Hepatocyte (in vitro differentiated cells): Measurements from ENCODE around the gene POC1B. TPM values are rescaled to one million over a fixed set of nuclear protein-coding genes. Genes with fewer than 3 reads are reported as not detected.

Source experiments
- DNase-seq: peaks from one replicate; pipeline ENCODE4 v3.0.0-alpha.2; 2016; ENCODE audit warnings: low spot score
- H2AFZ ChIP-seq: fragments of 200-600 bp; sonication (generic); 2 replicates; pipeline ENCODE4 v1.6.0; 2016; ENCODE audit warnings: antibody characterized with exemption, mild to moderate bottlenecking
- H3K27ac ChIP-seq: fragments of 200-600 bp; sonication (generic); 2 replicates; pipeline ENCODE4 v1.5.1; 2016; ENCODE audit warnings: mild to moderate bottlenecking
- H3K27me3 ChIP-seq: fragments of 200-600 bp; sonication (generic); 2 replicates; pipeline ENCODE4 v1.6.1; 2016
- H3K36me3 ChIP-seq: fragments of 200-600 bp; sonication (generic); replicated peaks from 2 replicates; pipeline ENCODE4 v1.5.1; 2016; ENCODE audit warnings: low read depth; ENCODE audit not compliant: insufficient read depth
- H3K4me1 ChIP-seq: fragments of 200-600 bp; sonication (generic); 2 replicates; pipeline ENCODE4 v1.5.1; 2016; ENCODE audit warnings: mild to moderate bottlenecking, moderate library complexity; ENCODE audit not compliant: insufficient read depth
- H3K4me2 ChIP-seq: fragments of 200-600 bp; sonication (generic); 2 replicates; pipeline ENCODE4 v1.6.0; 2016
- H3K4me3 ChIP-seq: fragments of 200-600 bp; sonication (generic); 2 replicates; pipeline ENCODE4 v1.5.1; 2016; ENCODE audit warnings: mild to moderate bottlenecking
- H3K79me2 ChIP-seq: fragments of 200-600 bp; sonication (generic); 2 replicates; pipeline ENCODE4 v1.6.0; 2017; ENCODE audit warnings: mild to moderate bottlenecking
- H3K9me2 ChIP-seq: fragments of 200-600 bp; sonication (generic); replicated peaks from 2 replicates; pipeline ENCODE4 v1.6.0; 2017; ENCODE audit warnings: mild to moderate bottlenecking; ENCODE audit not compliant: insufficient read depth
- H3K9me3 ChIP-seq: fragments of 200-600 bp; sonication (generic); 2 replicates; pipeline ENCODE4 v1.5.1; 2016; ENCODE audit warnings: low read depth, mild to moderate bottlenecking
- H4K20me1 ChIP-seq: fragments of 200-600 bp; sonication (generic); 2 replicates; pipeline ENCODE4 v1.6.0; 2016; ENCODE audit warnings: mild to moderate bottlenecking; ENCODE audit not compliant: insufficient read depth, poor library complexity, severe bottlenecking
- EZH2 ChIP-seq: fragments of 200-600 bp; sonication (generic); IDR thresholded peaks from 2 replicates; pipeline ENCODE4 v1.6.1; 2016; ENCODE audit warnings: antibody characterized with exemption, mild to moderate bottlenecking, borderline replicate concordance
- EZH2phosphoT487 ChIP-seq: fragments of 200-600 bp; sonication (generic); IDR thresholded peaks from one replicate; pipeline ENCODE4 v1.6.1; 2018; ENCODE audit warnings: antibody characterized with exemption, mild to moderate bottlenecking, low read depth, moderate library complexity; ENCODE audit not compliant: unreplicated experiment, severe bottlenecking
- WGBS: methylation state at CpG from one replicate; pipeline ENCODE4 v1.1.6; 2016; ENCODE audit warnings: low lambda C conversion rate; ENCODE audit errors: missing lambda C conversion rate; 5-methylcytosine and 5-hydroxymethylcytosine counted together
- polyA plus RNA-seq: library from polyadenylated mRNA; unstranded; fragments of >200 nt; fragmentation: Nextera tagmentation; extraction: Ambion mirVana; gene quantifications from 2 replicates; pipeline ENCODE4 v1.2.1, GENCODE V29; 2016
- total RNA-seq: library from RNA; depleted of rRNA; stranded (reverse); fragments of >200 nt; gene quantifications from 2 replicates; pipeline ENCODE4 v1.2.3, GENCODE V29; 2014
- TF ChIP-seq, protein P1 (sequence below): fragments of 200-600 bp; sonication (generic); IDR thresholded peaks from 2 replicates; pipeline ENCODE4 v1.5.1; 2016; ENCODE audit warnings: antibody characterized with exemption, mild to moderate bottlenecking; ENCODE audit not compliant: poor library complexity

The POC1B gene
- total and polyA plus RNA-seq, 2 experiments from 2014 or later: 11.6 to 18.9 TPM

DNA sequence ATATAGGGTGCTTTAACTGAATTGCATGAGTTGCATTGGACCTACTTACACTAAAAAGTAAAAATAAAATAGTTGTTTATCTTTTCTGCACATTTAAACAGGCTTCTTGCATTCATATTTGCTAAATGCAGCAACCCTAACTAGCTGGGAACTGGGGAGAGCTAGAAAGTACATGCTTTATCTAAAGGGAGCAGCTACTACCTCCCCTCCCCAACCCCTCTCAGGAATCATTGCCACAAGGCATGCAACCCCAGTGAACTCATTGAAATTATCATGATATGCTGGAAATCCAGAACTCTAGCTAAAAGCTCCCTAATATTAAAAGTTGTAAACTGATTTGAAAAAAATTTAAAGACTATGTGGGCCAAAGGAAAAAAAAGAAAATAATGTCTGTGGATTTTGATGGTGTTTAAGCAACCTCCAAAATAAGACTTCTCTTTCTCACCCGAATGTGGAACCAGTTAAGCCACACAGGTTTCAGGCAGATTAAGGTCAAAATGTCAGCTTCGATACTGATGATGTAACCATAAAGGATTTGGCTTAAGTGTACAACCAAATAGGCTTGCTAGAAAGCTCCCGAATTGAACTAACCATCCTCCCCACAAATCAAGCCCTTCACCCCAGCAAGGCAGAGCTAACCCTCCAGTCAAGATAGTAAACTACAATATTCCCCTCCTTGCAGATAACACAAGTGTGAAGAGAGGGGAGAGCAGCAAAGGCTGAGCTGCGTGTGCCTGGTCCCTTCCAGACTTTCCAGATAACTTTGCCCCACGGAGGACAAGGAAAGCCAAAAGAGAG lies 13.8 kb upstream of the POC1B start:
- Histone ChIP-seq H3K9me3 (no peaks in the 10 kb centered on the region), H3K27ac (no peak overlapping the region), H3K9me2 (no peaks in the 10 kb centered on the region), H2AFZ (no peak overlapping the region), H3K36me3 (no peaks in the 10 kb centered on the region), H3K79me2 (no peaks in the 10 kb centered on the region), H3K27me3 (no peaks in the 10 kb centered on the region), H3K4me3 (no peak overlapping the region), H3K4me1 (peaks cover 6% of the 10 kb centered on the region), H3K4me2 (no peak overlapping the region), H4K20me1 (no peaks in the 10 kb centered on the region)
- no peak for TF ChIP-seq EZH2phosphoT487
- TF ChIP-seq, protein P1, sequence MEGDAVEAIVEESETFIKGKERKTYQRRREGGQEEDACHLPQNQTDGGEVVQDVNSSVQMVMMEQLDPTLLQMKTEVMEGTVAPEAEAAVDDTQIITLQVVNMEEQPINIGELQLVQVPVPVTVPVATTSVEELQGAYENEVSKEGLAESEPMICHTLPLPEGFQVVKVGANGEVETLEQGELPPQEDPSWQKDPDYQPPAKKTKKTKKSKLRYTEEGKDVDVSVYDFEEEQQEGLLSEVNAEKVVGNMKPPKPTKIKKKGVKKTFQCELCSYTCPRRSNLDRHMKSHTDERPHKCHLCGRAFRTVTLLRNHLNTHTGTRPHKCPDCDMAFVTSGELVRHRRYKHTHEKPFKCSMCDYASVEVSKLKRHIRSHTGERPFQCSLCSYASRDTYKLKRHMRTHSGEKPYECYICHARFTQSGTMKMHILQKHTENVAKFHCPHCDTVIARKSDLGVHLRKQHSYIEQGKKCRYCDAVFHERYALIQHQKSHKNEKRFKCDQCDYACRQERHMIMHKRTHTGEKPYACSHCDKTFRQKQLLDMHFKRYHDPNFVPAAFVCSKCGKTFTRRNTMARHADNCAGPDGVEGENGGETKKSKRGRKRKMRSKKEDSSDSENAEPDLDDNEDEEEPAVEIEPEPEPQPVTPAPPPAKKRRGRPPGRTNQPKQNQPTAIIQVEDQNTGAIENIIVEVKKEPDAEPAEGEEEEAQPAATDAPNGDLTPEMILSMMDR: no peak
- TF ChIP-seq EZH2: no peak
- WGBS: 45% methylated on average over 5 of the region's 5 CpGs
- no peak for DNase-seq

DNA sequence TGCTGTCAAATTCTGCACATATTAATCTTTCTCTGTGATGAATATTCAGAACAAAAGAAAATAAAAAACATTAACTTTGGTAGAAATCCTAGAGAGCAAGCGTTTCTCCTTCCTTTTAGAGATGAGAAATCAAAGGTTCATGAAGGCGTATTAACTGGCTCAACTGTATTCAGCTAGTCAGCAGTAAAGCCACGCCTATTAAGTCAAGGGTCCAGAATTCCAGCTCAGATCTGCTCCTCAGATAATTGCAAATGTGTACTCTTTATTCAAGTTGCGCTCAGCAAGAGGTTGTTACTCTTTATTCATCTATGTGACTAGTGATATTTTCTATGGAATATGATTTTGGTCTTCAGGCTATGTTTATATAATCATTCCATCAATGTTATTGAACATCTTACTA lies 13.1 kb upstream of the POC1B start:
- peak; percentile 39 for DNase-seq
- H3K27ac ChIP-seq: no peak overlapping the region
- no peaks in the 10 kb centered on the region for H3K9me3 ChIP-seq
- H3K36me3 ChIP-seq: no peaks in the 10 kb centered on the region
- TF ChIP-seq, protein P1: no peak
- no peak for TF ChIP-seq EZH2
- no peak for TF ChIP-seq EZH2phosphoT487
- no peaks in the 10 kb centered on the region for H4K20me1 ChIP-seq
- H2AFZ ChIP-seq: no peak overlapping the region
- no peaks in the 10 kb centered on the region for H3K9me2 ChIP-seq
- no peaks in the 10 kb centered on the region for H3K27me3 ChIP-seq
- no peak overlapping the region for H3K4me3 ChIP-seq
- H3K79me2 ChIP-seq: no peaks in the 10 kb centered on the region
- 50% methylated on average over 4 of the region's 4 CpGs for WGBS
- H3K4me2 ChIP-seq: peak overlapping the region; percentile 50
- peaks cover 6% of the 10 kb centered on the region for H3K4me1 ChIP-seq

DNA sequence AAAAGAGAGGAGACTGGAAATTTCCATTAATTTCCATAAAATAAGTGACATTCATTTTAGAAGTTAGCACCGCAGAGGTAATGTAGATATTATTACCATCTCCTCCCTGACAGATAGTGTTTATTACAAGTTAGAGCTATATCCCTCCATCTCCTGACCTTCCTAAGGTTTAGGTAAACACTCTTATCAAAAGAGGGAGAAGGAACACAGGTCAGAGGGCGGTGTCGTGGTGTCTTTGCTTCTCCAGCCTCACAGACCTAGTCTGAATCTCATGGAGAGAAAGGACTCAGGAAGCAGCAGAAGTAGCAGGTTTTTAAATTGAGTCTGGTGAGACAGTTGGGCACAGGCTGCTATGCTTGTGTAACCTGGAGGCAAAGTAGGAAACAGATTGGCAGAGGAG lies 11.5 kb upstream of the POC1B start:
- Histone ChIP-seq H3K36me3 (no peaks in the 10 kb centered on the region), H3K4me3 (no peak overlapping the region), H3K27ac (no peak overlapping the region), H3K4me2 (no peak overlapping the region), H3K79me2 (no peaks in the 10 kb centered on the region), H4K20me1 (no peaks in the 10 kb centered on the region), H3K4me1 (peaks cover 6% of the 10 kb centered on the region), H2AFZ (no peak overlapping the region), H3K27me3 (no peaks in the 10 kb centered on the region), H3K9me2 (no peaks in the 10 kb centered on the region), H3K9me3 (no peaks in the 10 kb centered on the region)
- no peak for DNase-seq
- WGBS: 54% methylated on average over 3 of the region's 3 CpGs
- TF ChIP-seq EZH2 (no peak), EZH2phosphoT487 (no peak)
- TF ChIP-seq, protein P1: no peak
